ENCODE data around the gene HMOX2.

HMOX2 gene

GRCh38 chr16:4505356-4506147 lies 29.4 kb downstream of the HMOX2 start:
- no peak for DNase-seq (ENCODE audit: low spot score)

GRCh38 chr16:4506450-4506849 lies 30.3 kb downstream of the HMOX2 start:
- DNase-seq (ENCODE audit: low spot score) = peak; percentile 88

- no peak for DNase-seq (ENCODE audit: low spot score)
These were observed 31.6 kb downstream of the HMOX2 start for GRCh38 chr16:4507588-4508345.

GRCh38 chr16:4508806-4509205 lies 32.6 kb downstream of the HMOX2 start:
- DNase-seq (ENCODE audit: low spot score) = no peak

GRCh38 chr16:4509420-4509819 lies 33.2 kb downstream of the HMOX2 start:
- no peak for DNase-seq (ENCODE audit: low spot score)

GRCh38 chr16:4510131-4510530 lies 33.9 kb downstream of the HMOX2 start:
- no peak for DNase-seq (ENCODE audit: low spot score)

GRCh38 chr16:4510747-4511426 lies 34.7 kb downstream of the HMOX2 start:
- DNase-seq (ENCODE audit: low spot score) = no peak

GRCh38 chr16:4511441-4512082 lies 35.4 kb downstream of the HMOX2 start:
- peak; percentile 45 for DNase-seq (ENCODE audit: low spot score)

- no peak for DNase-seq (ENCODE audit: low spot score)
These were observed 36.3 kb downstream of the HMOX2 start for GRCh38 chr16:4512473-4512872.

GRCh38 chr16:4513086-4513860 lies 37.1 kb downstream of the HMOX2 start:
- no peak for DNase-seq (ENCODE audit: low spot score)

- DNase-seq (ENCODE audit: low spot score) = no peak
These were observed 37.7 kb downstream of the HMOX2 start for GRCh38 chr16:4513881-4514280.

- DNase-seq (ENCODE audit: low spot score) = no peak
These were observed 38.4 kb downstream of the HMOX2 start for GRCh38 chr16:4514606-4515005.

GRCh38 chr16:4515611-4516233 lies 39.5 kb downstream of the HMOX2 start:
- no peak for DNase-seq (ENCODE audit: low spot score)

- DNase-seq (ENCODE audit: low spot score) = peak; percentile 36
These were observed 41.8 kb downstream of the HMOX2 start for GRCh38 chr16:4517812-4518680.

- DNase-seq (ENCODE audit: low spot score) = no peak
These were observed 43.3 kb downstream of the HMOX2 start for GRCh38 chr16:4519274-4520058.

GRCh38 chr16:4520913-4521312 lies 44.7 kb downstream of the HMOX2 start:
- DNase-seq (ENCODE audit: low spot score) = no peak

GRCh38 chr16:4522051-4522581 lies 45.9 kb downstream of the HMOX2 start:
- DNase-seq (ENCODE audit: low spot score) = no peak

GRCh38 chr16:4523686-4524085 lies 47.5 kb downstream of the HMOX2 start:
- DNase-seq (ENCODE audit: low spot score) = no peak

- DNase-seq (ENCODE audit: low spot score) = no peak
These were observed 48.4 kb downstream of the HMOX2 start for GRCh38 chr16:4524571-4524970.

All from GM03348 (cell line).